Gastroesophageal sphincter (tissue), 4 donors: Measurements from ENCODE around the gene GPR35. TPM values are rescaled to one million over a fixed set of nuclear protein-coding genes. Genes with fewer than 3 reads are reported as not detected.

Experiments
- ATAC-seq: fragments of 150-250 bp; one replicate; pipeline ENCODE4 v1.9.1; 2016; ENCODE audit warnings: mild to moderate bottlenecking, moderate library complexity
- H3K27ac ChIP-seq, 4 donors: fragments of 200-600 bp; sonication (generic) in 3 of 4; 1 replicate in 3 of 4; 2 replicates in 1 of 4; pipeline ENCODE4 v1.5.1; 2016 to 2019
- H3K27me3 ChIP-seq: fragments of 200-600 bp; sonication (generic); one replicate; pipeline ENCODE4 v1.5.1; 2019
- H3K36me3 ChIP-seq, 2 donors: fragments of 200-600 bp; sonication (generic); one replicate each; pipeline ENCODE4 v1.5.1; 2019; ENCODE audit warnings: control low read depth in 1 of 2
- H3K4me1 ChIP-seq, 3 donors: fragments of 200-600 bp; sonication (generic); 1 replicate in 2 of 3; 2 replicates in 1 of 3; pipeline ENCODE4 v1.5.1; 2016 to 2019; ENCODE audit warnings: control low read depth in 2 of 3
- H3K4me3 ChIP-seq, 2 donors: fragments of 200-600 bp; sonication (generic); one replicate each; pipeline ENCODE4 v1.5.1; 2019; ENCODE audit warnings: mild to moderate bottlenecking in 1 of 2, moderate library complexity in 1 of 2
- H3K9me3 ChIP-seq, 3 donors: fragments of 200-600 bp; sonication (generic); one replicate each; pipeline ENCODE4 v1.5.1; 2017 to 2019; ENCODE audit warnings: control low read depth in 2 of 3
- CTCF ChIP-seq, 4 experiments: fragments of 200-600 bp in 2 of 4; fragments of 450-650 bp in 2 of 4; sonication (generic) in 1 of 4; IDR thresholded peaks; one replicate each; pipeline ENCODE4 v1.5.1; 2017 to 2019; ENCODE audit warnings: antibody characterized with exemption in 4 of 4, mild to moderate bottlenecking in 2 of 4, moderate library complexity in 2 of 4
- EP300 ChIP-seq: sonication (generic); formaldehyde crosslinking; IDR thresholded peaks from one replicate; pipeline ENCODE4 v1.6.1; 2017; ENCODE audit warnings: antibody characterized with exemption, mild to moderate bottlenecking
- POLR2A ChIP-seq, 2 donors: fragments of 450-650 bp; IDR thresholded peaks; one replicate each; pipeline ENCODE4 v1.6.1; 2017; ENCODE audit warnings: antibody characterized with exemption in 2 of 2, mild to moderate bottlenecking in 2 of 2, moderate library complexity in 1 of 2
- POLR2AphosphoS5 ChIP-seq: sonication (generic); formaldehyde crosslinking; IDR thresholded peaks from one replicate; pipeline ENCODE4 v1.6.1; 2017; ENCODE audit warnings: antibody characterized with exemption
- WGBS, 2 donors: methylation state at CpG; one replicate each; pipeline ENCODE4 v1.1.5; 2018; ENCODE audit warnings: low coverage in 1 of 2; 5-methylcytosine and 5-hydroxymethylcytosine counted together
- total RNA-seq, 4 donors: library from RNA; depleted of rRNA; stranded (reverse); fragments of >200 nt; gene quantifications; one replicate each; pipeline ENCODE4 v1.1.0, GENCODE V29; 2016

GPR35 gene
- total RNA-seq, 4 donors from 2014 or later = 0.93 to 2.3 (median 1.9) TPM

DNA sequence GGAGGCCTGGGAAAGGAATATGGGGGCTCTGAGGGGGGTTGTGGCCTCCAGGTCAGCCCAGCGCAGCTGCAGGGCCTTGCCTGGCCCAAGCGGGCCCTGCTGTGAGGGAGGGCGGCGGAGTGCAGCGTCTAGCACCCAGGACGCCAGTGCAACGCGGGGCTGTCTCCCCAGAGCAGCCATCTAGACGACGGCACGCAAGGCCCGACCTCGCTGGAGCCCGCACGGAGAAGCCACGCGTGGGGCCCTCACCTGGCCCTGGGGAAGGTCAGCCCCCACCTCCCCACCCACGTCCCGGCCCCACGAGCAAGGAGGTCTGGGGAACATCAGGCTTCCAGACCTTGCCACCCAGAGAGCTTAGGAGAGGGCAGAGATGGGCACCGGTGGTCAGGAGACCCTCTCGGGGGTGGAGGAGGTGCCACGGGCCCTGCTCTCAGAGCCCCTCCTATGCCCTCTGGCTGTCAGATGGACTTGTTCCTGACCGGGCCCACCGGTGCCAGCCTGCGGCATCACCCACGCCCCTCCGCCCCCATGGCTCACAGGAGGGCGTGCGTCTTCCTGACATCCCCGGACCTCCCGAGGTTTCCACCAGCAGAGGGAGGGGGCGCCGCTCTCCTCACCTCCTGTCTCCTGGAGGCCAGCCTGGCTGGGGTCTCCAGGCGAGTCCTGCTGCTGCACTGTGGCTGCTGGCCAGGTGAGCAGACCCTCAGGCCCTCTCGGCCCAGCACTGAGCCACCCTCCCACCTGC, 17.0 kb downstream of the GPR35 start:
- Histone ChIP-seq H3K9me3 (no peaks in the 10 kb centered on the region), H3K4me3 (no peak overlapping the region), H3K4me1 (peaks cover 0 to 12% (median 0%) of the 10 kb centered on the region in 3 donors), H3K36me3 (no peaks in the 10 kb centered on the region), H3K27ac (no peak overlapping the region), H3K27me3 (peaks cover 80% of the 10 kb centered on the region)
- WGBS, 2 donors = 100% methylated on average over 1 of the region's 36 CpGs; no CpG with 5 or more reads in 1 of the 2 donors
- TF ChIP-seq CTCF (IDR thresholded peaks at IDR 0.05) (no peak), POLR2AphosphoS5 (no peak), POLR2A (IDR thresholded peaks at IDR 0.05) (no peak), EP300 (no peak)
- ATAC-seq = no peak

DNA sequence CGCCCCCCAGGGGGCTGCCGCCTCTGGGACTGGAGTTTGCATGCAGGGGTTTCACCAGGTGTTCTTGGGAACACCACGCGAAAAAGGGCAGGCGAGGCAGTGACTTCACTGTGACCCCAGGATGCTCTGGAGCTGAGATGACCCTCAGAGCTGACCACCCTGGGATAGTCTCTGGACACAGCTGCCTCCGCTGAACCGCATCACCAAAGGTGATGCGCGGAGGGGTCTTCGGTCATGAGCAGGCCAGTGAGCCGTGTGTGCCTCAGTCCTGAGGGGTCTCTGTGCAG, 17.5 kb downstream of the GPR35 start:
- H3K27me3 ChIP-seq = peaks cover 80% of the 10 kb centered on the region
- no peaks in the 10 kb centered on the region for H3K36me3 ChIP-seq
- ATAC-seq = no peak
- TF ChIP-seq POLR2A (IDR thresholded peaks at IDR 0.05) = no peak
- no peak for TF ChIP-seq CTCF (IDR thresholded peaks at IDR 0.05)
- TF ChIP-seq EP300 = no peak
- no peak for TF ChIP-seq POLR2AphosphoS5
- no peak overlapping the region for H3K27ac ChIP-seq
- WGBS, 2 donors = no CpG with 5 or more reads among the region's 11 CpGs
- peaks cover 0 to 9% (median 0%) of the 10 kb centered on the region in 3 donors for H3K4me1 ChIP-seq
- H3K4me3 ChIP-seq = no peak overlapping the region
- no peaks in the 10 kb centered on the region for H3K9me3 ChIP-seq

DNA sequence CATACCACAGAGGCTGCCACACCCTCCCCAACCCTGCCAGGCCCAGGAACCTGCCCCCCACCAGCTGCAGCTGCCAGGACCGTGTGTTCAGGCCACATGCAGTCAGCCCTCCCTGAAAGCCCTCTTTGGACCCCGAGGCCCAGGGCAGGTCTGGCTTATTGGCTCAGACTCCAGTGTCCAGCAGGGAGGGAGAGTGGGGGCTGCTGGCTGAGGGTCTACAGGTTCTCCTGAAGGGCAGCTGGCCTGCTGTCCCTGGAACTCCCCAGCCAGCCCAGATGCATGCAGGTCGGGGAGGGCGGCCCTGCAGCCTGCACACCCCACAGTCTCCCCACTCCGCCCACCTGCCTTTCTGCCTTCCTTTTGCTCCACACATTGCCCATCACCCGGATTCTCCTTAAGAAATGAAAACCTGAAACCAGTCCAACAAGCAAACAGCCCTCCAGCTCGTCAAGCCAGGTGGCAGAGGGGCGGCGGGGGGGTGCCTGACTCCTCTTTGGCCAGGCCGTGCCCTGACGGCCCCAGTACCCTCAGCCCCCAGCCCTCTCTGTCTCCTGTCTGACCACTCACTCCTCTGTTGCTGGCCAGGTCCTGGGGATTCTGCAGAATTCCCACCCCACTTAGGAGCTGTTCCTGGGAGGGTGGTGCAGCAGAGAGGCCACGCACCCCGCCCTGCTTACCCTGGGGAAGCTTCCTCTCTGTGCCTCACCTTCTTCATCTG, 18.0 kb downstream of the GPR35 start:
- H3K4me1 ChIP-seq = peaks cover 0 to 4% (median 0%) of the 10 kb centered on the region in 3 donors
- no peak overlapping the region for H3K27ac ChIP-seq
- H3K9me3 ChIP-seq = no peaks in the 10 kb centered on the region
- no peaks in the 10 kb centered on the region for H3K36me3 ChIP-seq
- no peak for TF ChIP-seq POLR2A (IDR thresholded peaks at IDR 0.05)
- no peak for TF ChIP-seq CTCF (IDR thresholded peaks at IDR 0.05)
- TF ChIP-seq EP300 = no peak
- no peak for TF ChIP-seq POLR2AphosphoS5
- H3K27me3 ChIP-seq = peaks cover 80% of the 10 kb centered on the region
- H3K4me3 ChIP-seq = no peak overlapping the region
- ATAC-seq = no peak
- 30% methylated on average over 2 of the region's 13 CpGs; no CpG with 5 or more reads in 1 of the 2 donors for WGBS, 2 donors

DNA sequence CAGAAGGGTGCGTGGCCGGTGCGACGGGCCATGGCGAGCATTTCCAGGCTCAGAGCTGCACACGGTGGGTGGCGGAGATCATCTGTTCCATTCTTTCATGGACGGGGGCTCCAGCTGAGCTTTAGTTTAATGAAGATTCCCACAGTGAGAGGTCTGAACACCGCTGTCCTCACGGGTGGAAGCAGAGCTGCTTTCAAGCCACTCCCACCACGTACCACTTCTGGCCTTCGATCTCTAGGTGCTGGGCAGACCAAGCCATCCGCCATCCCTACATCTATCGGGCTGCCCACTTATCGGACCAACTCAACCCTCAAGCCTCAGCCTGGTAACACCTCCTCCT, 18.5 kb downstream of the GPR35 start:
- Histone ChIP-seq H3K4me1 (no peaks in the 10 kb centered on the region), H3K27me3 (peaks cover 82% of the 10 kb centered on the region), H3K36me3 (no peaks in the 10 kb centered on the region), H3K4me3 (no peak overlapping the region), H3K9me3 (no peaks in the 10 kb centered on the region), H3K27ac (no peak overlapping the region)
- TF ChIP-seq POLR2AphosphoS5 (no peak), POLR2A (IDR thresholded peaks at IDR 0.05) (no peak), EP300 (no peak), CTCF (IDR thresholded peaks at IDR 0.05) (no peak)
- ATAC-seq = no peak
- 50% methylated on average over 2 of the region's 15 CpGs; no CpG with 5 or more reads in 1 of the 2 donors for WGBS, 2 donors
